Neural progenitor cell (in vitro differentiated cells): ENCODE measurements around the gene STRADB. TPM values are rescaled to one million over a fixed set of nuclear protein-coding genes. Genes with fewer than 3 reads are reported as not detected.
"Not testable (repeated sequence)": the region's sequence is repeated elsewhere in the genome, so short reads cannot be mapped to it uniquely, and the experiment has no call there.

ENCODE experiments used
- DNase-seq: peaks from one replicate; pipeline ENCODE4 v3.0.0-alpha.2; 2016; ENCODE audit warnings: low spot score
- H2AFZ ChIP-seq: fragments of 200-600 bp; sonication (generic); replicated peaks from 2 replicates; pipeline ENCODE4 v1.6.1; 2016; ENCODE audit warnings: antibody characterized with exemption
- H3F3A ChIP-seq: fragments of 200-600 bp; sonication (generic); 2 replicates; pipeline ENCODE4 v1.6.1; 2016; ENCODE audit warnings: antibody characterized with exemption, low read depth
- H3K27ac ChIP-seq: fragments of 200-600 bp; sonication (generic); 2 replicates; pipeline ENCODE4 v1.5.1; 2016; ENCODE audit warnings: mild to moderate bottlenecking
- H3K27me3 ChIP-seq: fragments of 200-600 bp; sonication (generic); 2 replicates; pipeline ENCODE4 v1.6.1; 2016; ENCODE audit warnings: mild to moderate bottlenecking, moderate library complexity
- H3K36me3 ChIP-seq: fragments of 200-600 bp; sonication (generic); 2 replicates; pipeline ENCODE4 v1.5.1; 2016
- H3K4me1 ChIP-seq: fragments of 200-600 bp; sonication (generic); 2 replicates; pipeline ENCODE4 v1.6.1; 2016; ENCODE audit warnings: mixed run types
- H3K4me2 ChIP-seq: fragments of 200-600 bp; sonication (generic); 2 replicates; pipeline ENCODE4 v1.6.1; 2016
- H3K4me3 ChIP-seq: fragments of 200-600 bp; sonication (generic); 2 replicates; pipeline ENCODE4 v1.5.1; 2016
- H3K79me2 ChIP-seq: fragments of 200-600 bp; sonication (generic); 2 replicates; pipeline ENCODE4 v1.6.1; 2016; ENCODE audit warnings: low read depth
- H3K9ac ChIP-seq: fragments of 200-600 bp; sonication (generic); 2 replicates; pipeline ENCODE4 v1.6.1; 2016
- H3K9me3 ChIP-seq: fragments of 200-600 bp; sonication (generic); 2 replicates; pipeline ENCODE4 v1.5.1; 2016; ENCODE audit warnings: low read depth
- H4K20me1 ChIP-seq: fragments of 200-600 bp; sonication (generic); 2 replicates; pipeline ENCODE4 v1.6.1; 2016; ENCODE audit warnings: low read depth
- H3K27ac Mint-ChIP-seq: 3 replicates; pipeline ENCODE4 v1.8.0; 2021; ENCODE audit warnings: mixed read lengths
- H3K27me3 Mint-ChIP-seq: 2 replicates; pipeline ENCODE4 v1.8.0; 2022; ENCODE audit warnings: low read depth, mild to moderate bottlenecking, inconsistent platforms, moderate library complexity, mixed read lengths; ENCODE audit not compliant: insufficient read depth
- H3K36me3 Mint-ChIP-seq: 3 replicates; pipeline ENCODE4 v1.8.0; 2021; ENCODE audit warnings: mixed read lengths
- H3K4me1 Mint-ChIP-seq: 3 replicates; pipeline ENCODE4 v1.8.0; 2021; ENCODE audit warnings: mixed read lengths
- H3K4me3 Mint-ChIP-seq: 3 replicates; pipeline ENCODE4 v1.8.0; 2021; ENCODE audit warnings: mild to moderate bottlenecking, moderate library complexity, mixed read lengths
- H3K9me3 Mint-ChIP-seq: 3 replicates; pipeline ENCODE4 v1.8.0; 2020; ENCODE audit warnings: mixed read lengths
- EZH2 ChIP-seq: fragments of 200-600 bp; sonication (generic); IDR thresholded peaks from 2 replicates; pipeline ENCODE4 v1.6.1; 2017; ENCODE audit warnings: antibody characterized with exemption, mild to moderate bottlenecking, moderate library complexity
- EZH2phosphoT487 ChIP-seq: fragments of 200-600 bp; sonication (generic); IDR thresholded peaks from 2 replicates; pipeline ENCODE4 v1.6.1; 2017; ENCODE audit warnings: antibody characterized with exemption
- total RNA-seq: library from RNA; depleted of rRNA; stranded (reverse); fragments of >200 nt; gene quantifications from 2 replicates; pipeline ENCODE4 v1.2.3, GENCODE V29; 2015; ENCODE audit warnings: low replicate concordance
- TF ChIP-seq, protein P1 (sequence below): fragments of 200-600 bp; sonication (generic); IDR thresholded peaks from 2 replicates; pipeline ENCODE4 v1.5.1; 2017; ENCODE audit warnings: antibody characterized with exemption, mild to moderate bottlenecking

The STRADB gene
- total RNA-seq, 1 donor from 2014 or later: 79.4 TPM

DNA sequence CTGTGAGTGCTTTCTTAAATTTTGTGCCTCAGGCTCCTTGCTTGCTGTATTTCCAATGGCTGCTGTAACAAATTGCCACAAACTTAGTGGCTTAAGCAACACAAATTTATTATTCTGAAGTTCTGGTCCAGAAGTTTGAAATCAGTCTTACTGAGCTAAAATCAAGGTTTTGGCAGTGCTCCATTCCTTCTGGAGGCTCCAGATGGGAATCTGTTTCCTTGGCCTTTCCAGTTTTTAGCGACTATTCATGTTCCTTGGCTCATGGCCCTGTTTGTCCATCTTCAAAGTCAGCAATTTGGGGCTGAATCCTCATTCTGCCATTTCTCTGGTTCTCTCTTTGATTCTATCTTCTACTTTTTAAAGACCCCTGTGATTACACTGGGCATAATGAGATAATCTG, 31.8 kb downstream of the STRADB start:
- H3K9me3 ChIP-seq: no peaks in the 10 kb centered on the region
- H4K20me1 ChIP-seq: no peaks in the 10 kb centered on the region
- no peaks in the 10 kb centered on the region for H3K9me3 Mint-ChIP-seq
- no peak overlapping the region for H3K27ac Mint-ChIP-seq
- TF ChIP-seq, protein P1, sequence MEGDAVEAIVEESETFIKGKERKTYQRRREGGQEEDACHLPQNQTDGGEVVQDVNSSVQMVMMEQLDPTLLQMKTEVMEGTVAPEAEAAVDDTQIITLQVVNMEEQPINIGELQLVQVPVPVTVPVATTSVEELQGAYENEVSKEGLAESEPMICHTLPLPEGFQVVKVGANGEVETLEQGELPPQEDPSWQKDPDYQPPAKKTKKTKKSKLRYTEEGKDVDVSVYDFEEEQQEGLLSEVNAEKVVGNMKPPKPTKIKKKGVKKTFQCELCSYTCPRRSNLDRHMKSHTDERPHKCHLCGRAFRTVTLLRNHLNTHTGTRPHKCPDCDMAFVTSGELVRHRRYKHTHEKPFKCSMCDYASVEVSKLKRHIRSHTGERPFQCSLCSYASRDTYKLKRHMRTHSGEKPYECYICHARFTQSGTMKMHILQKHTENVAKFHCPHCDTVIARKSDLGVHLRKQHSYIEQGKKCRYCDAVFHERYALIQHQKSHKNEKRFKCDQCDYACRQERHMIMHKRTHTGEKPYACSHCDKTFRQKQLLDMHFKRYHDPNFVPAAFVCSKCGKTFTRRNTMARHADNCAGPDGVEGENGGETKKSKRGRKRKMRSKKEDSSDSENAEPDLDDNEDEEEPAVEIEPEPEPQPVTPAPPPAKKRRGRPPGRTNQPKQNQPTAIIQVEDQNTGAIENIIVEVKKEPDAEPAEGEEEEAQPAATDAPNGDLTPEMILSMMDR: no peak
- TF ChIP-seq EZH2phosphoT487 (no peak), EZH2 (no peak)
- no peaks in the 10 kb centered on the region for H3K4me1 Mint-ChIP-seq
- no peaks in the 10 kb centered on the region for H3K36me3 ChIP-seq
- H3K79me2 ChIP-seq: no peaks in the 10 kb centered on the region
- H3K4me2 ChIP-seq: no peak overlapping the region
- H3K27me3 Mint-ChIP-seq: no peaks in the 10 kb centered on the region
- H3K4me1 ChIP-seq: no peaks in the 10 kb centered on the region
- H3F3A ChIP-seq: no peaks in the 10 kb centered on the region
- H3K27me3 ChIP-seq: no peaks in the 10 kb centered on the region
- peaks cover 13% of the 10 kb centered on the region for H3K36me3 Mint-ChIP-seq
- no peak for DNase-seq
- H3K27ac ChIP-seq: no peak overlapping the region
- H2AFZ ChIP-seq: no peak overlapping the region
- no peak overlapping the region for H3K4me3 ChIP-seq
- no peak overlapping the region for H3K9ac ChIP-seq
- H3K4me3 Mint-ChIP-seq: no peak overlapping the region

DNA sequence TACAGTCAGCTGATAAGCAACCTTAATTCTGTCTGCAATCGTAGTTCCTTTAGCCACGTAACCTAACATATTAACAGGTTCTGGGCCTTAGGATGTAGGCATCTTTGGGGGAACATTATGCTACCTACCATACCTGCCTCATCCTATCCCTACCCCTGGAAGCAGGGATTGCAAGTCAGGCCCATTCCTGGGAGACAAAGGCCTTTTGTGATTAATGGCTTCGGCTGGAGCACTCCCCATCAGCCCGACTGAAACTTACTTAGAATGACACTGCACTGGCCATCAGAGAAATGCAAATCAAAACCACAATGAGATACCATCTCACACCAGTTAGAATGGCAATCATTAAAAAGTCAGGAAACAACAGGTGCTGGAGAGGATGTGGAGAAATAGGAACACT, 32.2 kb downstream of the STRADB start:
- H3K27me3 Mint-ChIP-seq, H4K20me1 ChIP-seq, H3K36me3 ChIP-seq, H3K9me3 ChIP-seq, H3K9ac ChIP-seq, H3K4me3 Mint-ChIP-seq, H3K4me1 ChIP-seq, H3K27ac Mint-ChIP-seq, H3K4me3 ChIP-seq, H3K4me1 Mint-ChIP-seq, H3K79me2 ChIP-seq, H2AFZ ChIP-seq, H3K27me3 ChIP-seq, H3K9me3 Mint-ChIP-seq, H3F3A ChIP-seq, H3K27ac ChIP-seq, DNase-seq, H3K4me2 ChIP-seq: not testable (repeated sequence)
- H3K36me3 Mint-ChIP-seq: peaks cover 10% of the 10 kb centered on the region

DNA sequence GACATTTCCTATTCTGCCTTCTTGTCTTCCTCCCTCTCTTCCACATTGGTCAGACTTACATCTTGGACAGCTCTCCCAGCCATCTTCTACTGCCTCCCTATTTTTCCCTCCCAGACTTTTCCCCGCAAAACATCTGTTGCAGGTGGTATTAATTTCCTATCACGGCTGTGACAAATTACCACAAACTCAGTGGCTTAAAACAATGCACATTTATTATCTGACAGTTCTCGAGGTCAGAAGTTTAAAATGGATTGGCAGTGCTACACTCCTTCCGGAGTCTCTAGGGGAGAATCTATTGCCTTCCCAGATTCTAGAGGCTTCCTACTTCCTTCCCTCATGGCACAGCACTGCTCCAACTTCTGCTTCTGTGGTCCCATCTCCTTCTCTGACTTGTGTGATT, 33.3 kb downstream of the STRADB start:
- H4K20me1 ChIP-seq: no peaks in the 10 kb centered on the region
- H3K4me3 ChIP-seq: no peak overlapping the region
- H3K36me3 Mint-ChIP-seq: peaks cover 10% of the 10 kb centered on the region
- H3K4me1 ChIP-seq: no peaks in the 10 kb centered on the region
- no peak overlapping the region for H3K27ac Mint-ChIP-seq
- no peaks in the 10 kb centered on the region for H3F3A ChIP-seq
- no peaks in the 10 kb centered on the region for H3K27me3 ChIP-seq
- H3K4me1 Mint-ChIP-seq: no peaks in the 10 kb centered on the region
- no peaks in the 10 kb centered on the region for H3K27me3 Mint-ChIP-seq
- H3K4me2 ChIP-seq: no peak overlapping the region
- H3K9me3 Mint-ChIP-seq: no peaks in the 10 kb centered on the region
- no peak overlapping the region for H3K27ac ChIP-seq
- H3K9ac ChIP-seq: no peak overlapping the region
- TF ChIP-seq, protein P1: no peak
- TF ChIP-seq EZH2phosphoT487: no peak
- no peak for TF ChIP-seq EZH2
- DNase-seq: no peak
- H3K9me3 ChIP-seq: no peaks in the 10 kb centered on the region
- no peaks in the 10 kb centered on the region for H3K36me3 ChIP-seq
- no peak overlapping the region for H2AFZ ChIP-seq
- no peak overlapping the region for H3K4me3 Mint-ChIP-seq
- no peaks in the 10 kb centered on the region for H3K79me2 ChIP-seq

DNA sequence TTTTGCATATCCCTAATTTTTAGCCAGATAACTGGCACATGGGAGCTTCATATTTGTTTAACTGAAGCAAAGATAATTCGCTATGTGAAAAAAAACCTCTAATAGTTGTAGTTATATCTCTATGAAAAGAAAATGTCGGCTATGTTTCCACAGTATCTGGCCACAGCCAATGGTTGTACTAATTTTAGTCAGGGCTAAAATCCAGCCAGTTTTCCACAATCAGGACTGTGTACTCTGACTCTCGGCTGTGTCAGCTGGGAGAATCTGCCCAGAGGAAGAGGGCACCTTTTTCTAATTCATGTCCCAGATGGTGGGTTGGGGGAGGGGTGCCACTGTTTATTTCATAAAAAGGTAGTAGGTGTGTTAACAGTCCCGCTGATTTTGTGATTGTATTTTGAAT, 38.8 kb downstream of the STRADB start:
- Histone ChIP-seq H4K20me1 (no peaks in the 10 kb centered on the region), H3K9ac (no peak overlapping the region), H2AFZ (no peak overlapping the region), H3K4me1 (no peaks in the 10 kb centered on the region), H3K9me3 (no peaks in the 10 kb centered on the region), H3K79me2 (no peaks in the 10 kb centered on the region), H3K27me3 (no peaks in the 10 kb centered on the region), H3K27ac (no peak overlapping the region), H3F3A (no peaks in the 10 kb centered on the region), H3K36me3 (no peaks in the 10 kb centered on the region), H3K4me2 (no peak overlapping the region), H3K4me3 (no peak overlapping the region)
- H3K4me1 Mint-ChIP-seq: no peaks in the 10 kb centered on the region
- DNase-seq: no peak
- no peak for TF ChIP-seq EZH2
- no peak overlapping the region for H3K4me3 Mint-ChIP-seq
- H3K36me3 Mint-ChIP-seq: no peaks in the 10 kb centered on the region
- no peaks in the 10 kb centered on the region for H3K9me3 Mint-ChIP-seq
- no peaks in the 10 kb centered on the region for H3K27me3 Mint-ChIP-seq
- H3K27ac Mint-ChIP-seq: no peak overlapping the region
